ENCODE measurements around the gene PTPN4. TPM values are rescaled to one million over a fixed set of nuclear protein-coding genes. Genes with fewer than 3 reads are reported as not detected.

The PTPN4 gene
- total and polyA plus RNA-seq, 2 donors (not counting 3 experiments of a cell fraction or from before 2014, with no cell fraction given): 6.8 to 29.6 TPM

DNA sequence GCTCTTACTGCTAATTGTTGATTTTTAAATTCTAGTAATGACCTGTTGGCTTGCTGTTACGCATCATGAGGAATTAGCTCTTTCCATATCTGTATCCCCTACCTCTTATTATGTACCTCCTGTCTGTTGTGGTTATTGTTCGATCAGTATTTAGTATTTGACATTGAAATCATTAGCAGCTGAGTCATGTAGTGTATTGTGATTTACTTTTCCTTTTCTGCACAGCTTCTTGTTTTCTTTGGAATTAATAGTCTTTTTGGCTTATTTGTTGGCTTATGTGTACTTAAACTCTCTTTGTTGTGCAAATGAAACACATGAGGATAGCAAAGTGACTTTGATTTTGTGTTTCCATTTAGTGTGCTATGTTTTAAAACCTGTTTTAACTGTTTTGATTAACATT lies 257.5 kb downstream of the PTPN4 start:
- FAIRE-seq: peak; percentile 72

DNA sequence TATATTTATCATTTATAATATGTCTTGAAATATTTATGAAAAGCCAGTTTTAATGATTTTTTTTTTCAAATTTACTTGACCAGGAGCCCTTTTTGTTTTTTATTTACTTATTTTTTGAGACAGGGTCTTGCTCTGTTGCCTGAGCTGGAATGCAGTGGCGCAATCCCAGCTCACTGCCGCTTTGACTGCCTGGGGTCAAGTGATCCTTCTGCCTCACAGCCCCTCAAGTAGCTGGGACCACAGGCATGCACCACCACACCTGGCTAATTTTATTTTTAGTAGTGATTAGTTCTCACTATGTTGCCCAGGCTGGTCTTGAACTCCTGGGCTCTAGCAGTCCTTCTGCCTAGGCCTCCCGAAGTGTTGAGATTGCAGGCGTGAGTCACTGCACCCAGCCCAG lies 258.8 kb downstream of the PTPN4 start:
- ChIA-PET CTCF (interaction anchor here (4.2 kb wide), 1 partner anchor 156 kb away, joined by 17 read pairs; no protein-coding TSS in a partner anchor), POLR2A (no interaction called here)
- H3K36me3 ChIP-seq (ENCODE audit: control insufficient read depth in 2 of 2, extremely low read depth in 1 of 2, insufficient read depth in 2 of 2, low read length in 2 of 2): no peaks in the 10 kb centered on the region
- no TSS peak for BruUV-seq (replicated peaks)
- H3K9ac ChIP-seq (replicated peaks; ENCODE audit: extremely low read depth, insufficient read depth, low read length): no peak overlapping the region
- H3K4me3 ChIP-seq (replicated peaks in 1 of 3; ENCODE audit: insufficient read depth in 1 of 3, low read depth in 1 of 3, low read length in 3 of 3): no peak overlapping the region
- intact Hi-C loops (cut with micrococcal nuclease): loop anchor here (10.0 kb wide), 1 partner anchor 296 kb away; no protein-coding TSS in a partner anchor
- H4K20me1 ChIP-seq (replicated peaks; ENCODE audit: control insufficient read depth, extremely low read depth, insufficient read depth, low read length): no peaks in the 10 kb centered on the region
- dilution Hi-C loops (cut with MboI; ENCODE audit: extremely low pct_ligation_motif_present, low sequenced_read_pairs): no loop called here
- no peaks in the 10 kb centered on the region for H3K9me3 ChIP-seq (replicated peaks; ENCODE audit: control insufficient read depth, insufficient read depth, low read length)
- FAIRE-seq (no peak), DNase-seq (ENCODE audit: low read depth, low spot score) (no peak)
- no peaks in the 10 kb centered on the region for H3K9me1 ChIP-seq (replicated peaks; ENCODE audit: control insufficient read depth, extremely low read depth, insufficient read depth, low read length)
- no peak overlapping the region for H2AFZ ChIP-seq (ENCODE audit: low read depth, low read length)
- H3K4me1 ChIP-seq (ENCODE audit: control insufficient read depth, extremely low read depth, insufficient read depth, low read length): peaks cover 16% of the 10 kb centered on the region
- H3K79me2 ChIP-seq (ENCODE audit: control insufficient read depth, insufficient read depth, low read length): no peaks in the 10 kb centered on the region
- H3K27ac ChIP-seq (ENCODE audit: insufficient read depth, low read depth, low read length): no peak overlapping the region
- H3K4me2 ChIP-seq (ENCODE audit: insufficient read depth, low read length): no peak overlapping the region
- no peaks in the 10 kb centered on the region for H3K27me3 ChIP-seq (ENCODE audit: control insufficient read depth in 2 of 2, insufficient read depth in 2 of 2, low read length in 2 of 2)
- TF ChIP-seq MYC (IDR thresholded peaks at IDR 0.05; ENCODE audit: low read depth, low read length): no peak
- TF ChIP-seq CTCF (IDR thresholded peaks at IDR 0.05; ENCODE audit: extremely low read depth in 1 of 2, insufficient read depth in 1 of 2, low read depth in 1 of 2, low read length in 2 of 2): no peak
- TF ChIP-seq POLR2AphosphoS5 (IDR thresholded peaks at IDR 0.05; ENCODE audit: insufficient read depth, low read depth, low read length): no peak
- no peak for TF ChIP-seq JUN (IDR thresholded peaks at IDR 0.05; ENCODE audit: borderline replicate concordance, insufficient read depth, insufficient read length, low read depth)
- TF ChIP-seq GATA2 (IDR thresholded peaks at IDR 0.05; ENCODE audit: insufficient read depth, insufficient read length, low read depth, low read length): no peak
- TF ChIP-seq EZH2 (IDR thresholded peaks at IDR 0.05; ENCODE audit: borderline replicate concordance, low read depth, low read length, severe bottlenecking): no peak
- no peak for TF ChIP-seq MAX (IDR thresholded peaks at IDR 0.05; ENCODE audit: insufficient read depth, insufficient read length)
- no peak for TF ChIP-seq FOS (IDR thresholded peaks at IDR 0.05; ENCODE audit: borderline replicate concordance, insufficient read depth, low read length)
- TF ChIP-seq POLR2A (IDR thresholded peaks at IDR 0.05; ENCODE audit: low read depth, low read length): no peak

More for the DNA sequence above, 257.5 kb downstream of the PTPN4 start:
- Histone ChIP-seq H3K9me1 (replicated peaks; ENCODE audit: control insufficient read depth, extremely low read depth, insufficient read depth, low read length) (no peaks in the 10 kb centered on the region), H2AFZ (ENCODE audit: low read depth, low read length) (peak overlapping the region; percentile 20), H3K4me1 (ENCODE audit: control insufficient read depth, extremely low read depth, insufficient read depth, low read length) (peaks cover 22% of the 10 kb centered on the region), H4K20me1 (replicated peaks; ENCODE audit: control insufficient read depth, extremely low read depth, insufficient read depth, low read length) (no peaks in the 10 kb centered on the region), H3K27me3 (ENCODE audit: control insufficient read depth in 2 of 2, insufficient read depth in 2 of 2, low read length in 2 of 2) (no peaks in the 10 kb centered on the region), H3K9me3 (replicated peaks; ENCODE audit: control insufficient read depth, insufficient read depth, low read length) (no peaks in the 10 kb centered on the region), H3K27ac (ENCODE audit: insufficient read depth, low read depth, low read length) (no peak overlapping the region), H3K36me3 (ENCODE audit: control insufficient read depth in 2 of 2, extremely low read depth in 1 of 2, insufficient read depth in 2 of 2, low read length in 2 of 2) (no peaks in the 10 kb centered on the region), H3K4me2 (ENCODE audit: insufficient read depth, low read length) (peak overlapping the region; percentile 70), H3K79me2 (ENCODE audit: control insufficient read depth, insufficient read depth, low read length) (no peaks in the 10 kb centered on the region), H3K9ac (replicated peaks; ENCODE audit: extremely low read depth, insufficient read depth, low read length) (no peak overlapping the region), H3K4me3 (replicated peaks in 1 of 3; ENCODE audit: insufficient read depth in 1 of 3, low read depth in 1 of 3, low read length in 3 of 3) (peak overlapping the region in 1 of 3 experiments; percentile 11)
- ChIA-PET POLR2A (no interaction called here), CTCF (interaction anchor here (0.6 to 4.2 kb wide), 4 partner anchors 50 to 158 kb away, joined by 3 to 17 read pairs (median 4); no protein-coding TSS in a partner anchor)
- no TSS peak for BruUV-seq (replicated peaks)
- TF ChIP-seq FOS (IDR thresholded peaks at IDR 0.05; ENCODE audit: borderline replicate concordance, insufficient read depth, low read length): peak; percentile 36
- TF ChIP-seq EZH2 (IDR thresholded peaks at IDR 0.05; ENCODE audit: borderline replicate concordance, low read depth, low read length, severe bottlenecking): no peak
- TF ChIP-seq GATA2 (IDR thresholded peaks at IDR 0.05; ENCODE audit: insufficient read depth, insufficient read length, low read depth, low read length): no peak
- no peak for TF ChIP-seq POLR2A (IDR thresholded peaks at IDR 0.05; ENCODE audit: low read depth, low read length)
- intact Hi-C loops (cut with micrococcal nuclease): loop anchor here (10.0 kb wide), 1 partner anchor 298 kb away; no protein-coding TSS in a partner anchor
- DNase-seq (ENCODE audit: low read depth, low spot score): peak; percentile 55
- dilution Hi-C loops (cut with MboI; ENCODE audit: extremely low pct_ligation_motif_present, low sequenced_read_pairs): no loop called here
